Adrenal gland (tissue), 5 donors: ENCODE data around the gene ARHGEF39.

Experiments
- CTCF ChIP-seq, 6 experiments: fragments of 450-650 bp in 4 of 6; fragments of 200-600 bp in 2 of 6; sonication (generic) in 1 of 6; IDR thresholded peaks; 1 replicate in 5 of 6; 2 replicates in 1 of 6; pipeline versions ENCODE4 v1.5.1 to v1.8.0; 2016 to 2021; ENCODE audit warnings: antibody characterized with exemption in 6 of 6, mild to moderate bottlenecking in 2 of 6, moderate library complexity in 1 of 6
- POLR2A ChIP-seq, 2 donors: fragments of 450-650 bp; IDR thresholded peaks; one replicate each; pipeline ENCODE4 v1.6.1; 2017; ENCODE audit warnings: antibody characterized with exemption in 2 of 2, mild to moderate bottlenecking in 2 of 2, moderate library complexity in 1 of 2
- donor health status: DM: no; HTN: no; CAD: no.

- TF ChIP-seq CTCF (IDR thresholded peaks at IDR 0.05) (no peak), POLR2A (IDR thresholded peaks at IDR 0.05) (no peak)
Measured at GRCh38 chr9:35653611-35654010, 11.4 kb downstream of the ARHGEF39 start.
